Loucy (cell line): ENCODE data around the gene SUFU.

Experiments used
- H2AFZ ChIP-seq: fragments of 200-600 bp; sonication (generic); 2 replicates; pipeline ENCODE4 v1.6.0; 2016; ENCODE audit warnings: antibody characterized with exemption, mild to moderate bottlenecking, low read length, moderate library complexity
- H3F3A ChIP-seq: fragments of 200-600 bp; 2 replicates; pipeline ENCODE4 v1.6.0; 2016; ENCODE audit warnings: antibody characterized with exemption, low read depth, mild to moderate bottlenecking
- H3K27me3 ChIP-seq: fragments of 200-600 bp; sonication (generic); 2 replicates; pipeline ENCODE4 v1.6.1; 2014; ENCODE audit warnings: low read length, mild to moderate bottlenecking; ENCODE audit not compliant: insufficient read depth, poor library complexity, severe bottlenecking
- H3K36me3 ChIP-seq: fragments of 200-600 bp; sonication (generic); 2 replicates; pipeline ENCODE4 v1.6.1; 2016; ENCODE audit warnings: low read length; ENCODE audit not compliant: insufficient read depth
- H3K4me1 ChIP-seq: fragments of 200-600 bp; sonication (generic); 2 replicates; pipeline ENCODE4 v1.5.1; 2014; ENCODE audit warnings: low read length, mild to moderate bottlenecking; ENCODE audit not compliant: insufficient read depth, poor library complexity, severe bottlenecking
- H3K4me2 ChIP-seq: fragments of 200-600 bp; sonication (generic); 2 replicates; pipeline ENCODE4 v1.6.0; 2014; ENCODE audit warnings: antibody characterized with exemption, low read length, low read depth, mild to moderate bottlenecking; ENCODE audit not compliant: poor library complexity, severe bottlenecking
- H3K4me3 ChIP-seq: fragments of 200-600 bp; sonication (generic); 2 replicates; pipeline ENCODE4 v1.5.1; 2014; ENCODE audit warnings: low read length, mild to moderate bottlenecking, mixed read lengths; ENCODE audit not compliant: poor library complexity, severe bottlenecking
- H3K79me2 ChIP-seq: fragments of 200-600 bp; sonication (generic); 2 replicates; pipeline ENCODE4 v1.6.1; 2014; ENCODE audit warnings: low read length; ENCODE audit not compliant: insufficient read depth
- H3K9ac ChIP-seq: fragments of 200-600 bp; sonication (generic); 2 replicates; pipeline ENCODE4 v1.6.0; 2014; ENCODE audit warnings: mild to moderate bottlenecking, low read depth, low read length, moderate library complexity; ENCODE audit not compliant: poor library complexity, severe bottlenecking
- H3K9me2 ChIP-seq: fragments of 200-600 bp; sonication (generic); replicated peaks from 2 replicates; pipeline ENCODE4 v1.6.1; 2016; ENCODE audit warnings: low read depth, low read length, mixed read lengths
- H3K9me3 ChIP-seq: fragments of 200-600 bp; sonication (generic); 2 replicates; pipeline ENCODE4 v1.6.1; 2014; ENCODE audit warnings: mild to moderate bottlenecking, antibody characterized with exemption, low read length, low read depth; ENCODE audit not compliant: insufficient read depth
- H4K20me1 ChIP-seq: fragments of 200-600 bp; sonication (generic); 2 replicates; pipeline ENCODE4 v1.6.0; 2014; ENCODE audit warnings: antibody characterized with exemption, low read length, mild to moderate bottlenecking; ENCODE audit not compliant: insufficient read depth, poor library complexity, severe bottlenecking
- EZH2phosphoT487 ChIP-seq: fragments of 200-600 bp; IDR thresholded peaks from 2 replicates; pipeline ENCODE4 v1.6.1; 2018; ENCODE audit warnings: antibody characterized with exemption, mild to moderate bottlenecking, moderate library complexity, borderline replicate concordance
- TF ChIP-seq, protein P1 (sequence below): fragments of 200-600 bp; sonication (generic); conservative IDR thresholded peaks from 2 replicates; pipeline ENCODE4 v1.5.1; 2014; ENCODE audit warnings: mild to moderate bottlenecking, antibody characterized with exemption, low read length

Gene SUFU

GRCh38 chr10:102621443-102622325, 117.9 kb downstream of the SUFU start:
- H2AFZ ChIP-seq: no peak overlapping the region
- peak overlapping the region; percentile 40 for H3K9ac ChIP-seq
- TF ChIP-seq EZH2phosphoT487: no peak
- H3K79me2 ChIP-seq: no peaks in the 10 kb centered on the region
- no peaks in the 10 kb centered on the region for H4K20me1 ChIP-seq
- H3K4me3 ChIP-seq: no peak overlapping the region
- H3K9me2 ChIP-seq: no peaks in the 10 kb centered on the region
- H3K9me3 ChIP-seq: no peaks in the 10 kb centered on the region
- H3K4me2 ChIP-seq: peak overlapping the region; percentile 7
- no peaks in the 10 kb centered on the region for H3K27me3 ChIP-seq
- peaks cover 17% of the 10 kb centered on the region; the same call in 1 of the 2 replicates for H3K36me3 ChIP-seq
- H3K4me1 ChIP-seq: peaks cover 25% of the 10 kb centered on the region
- H3F3A ChIP-seq: no peaks in the 10 kb centered on the region

- no peak for TF ChIP-seq EZH2phosphoT487
- TF ChIP-seq, protein P1, sequence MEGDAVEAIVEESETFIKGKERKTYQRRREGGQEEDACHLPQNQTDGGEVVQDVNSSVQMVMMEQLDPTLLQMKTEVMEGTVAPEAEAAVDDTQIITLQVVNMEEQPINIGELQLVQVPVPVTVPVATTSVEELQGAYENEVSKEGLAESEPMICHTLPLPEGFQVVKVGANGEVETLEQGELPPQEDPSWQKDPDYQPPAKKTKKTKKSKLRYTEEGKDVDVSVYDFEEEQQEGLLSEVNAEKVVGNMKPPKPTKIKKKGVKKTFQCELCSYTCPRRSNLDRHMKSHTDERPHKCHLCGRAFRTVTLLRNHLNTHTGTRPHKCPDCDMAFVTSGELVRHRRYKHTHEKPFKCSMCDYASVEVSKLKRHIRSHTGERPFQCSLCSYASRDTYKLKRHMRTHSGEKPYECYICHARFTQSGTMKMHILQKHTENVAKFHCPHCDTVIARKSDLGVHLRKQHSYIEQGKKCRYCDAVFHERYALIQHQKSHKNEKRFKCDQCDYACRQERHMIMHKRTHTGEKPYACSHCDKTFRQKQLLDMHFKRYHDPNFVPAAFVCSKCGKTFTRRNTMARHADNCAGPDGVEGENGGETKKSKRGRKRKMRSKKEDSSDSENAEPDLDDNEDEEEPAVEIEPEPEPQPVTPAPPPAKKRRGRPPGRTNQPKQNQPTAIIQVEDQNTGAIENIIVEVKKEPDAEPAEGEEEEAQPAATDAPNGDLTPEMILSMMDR: no peak
- Histone ChIP-seq H3K9me3 (no peaks in the 10 kb centered on the region), H3K36me3 (peaks cover 1% of the 10 kb centered on the region; the same call in 1 of the 2 replicates), H3K27me3 (no peaks in the 10 kb centered on the region), H3K4me3 (no peak overlapping the region), H3F3A (no peaks in the 10 kb centered on the region), H3K4me1 (peaks cover 20% of the 10 kb centered on the region), H3K9ac (no peak overlapping the region), H2AFZ (no peak overlapping the region), H3K9me2 (no peaks in the 10 kb centered on the region), H3K79me2 (no peaks in the 10 kb centered on the region), H4K20me1 (no peaks in the 10 kb centered on the region), H3K4me2 (no peak overlapping the region)
These were observed 120.3 kb downstream of the SUFU start for GRCh38 chr10:102624094-102624493.

DNA sequence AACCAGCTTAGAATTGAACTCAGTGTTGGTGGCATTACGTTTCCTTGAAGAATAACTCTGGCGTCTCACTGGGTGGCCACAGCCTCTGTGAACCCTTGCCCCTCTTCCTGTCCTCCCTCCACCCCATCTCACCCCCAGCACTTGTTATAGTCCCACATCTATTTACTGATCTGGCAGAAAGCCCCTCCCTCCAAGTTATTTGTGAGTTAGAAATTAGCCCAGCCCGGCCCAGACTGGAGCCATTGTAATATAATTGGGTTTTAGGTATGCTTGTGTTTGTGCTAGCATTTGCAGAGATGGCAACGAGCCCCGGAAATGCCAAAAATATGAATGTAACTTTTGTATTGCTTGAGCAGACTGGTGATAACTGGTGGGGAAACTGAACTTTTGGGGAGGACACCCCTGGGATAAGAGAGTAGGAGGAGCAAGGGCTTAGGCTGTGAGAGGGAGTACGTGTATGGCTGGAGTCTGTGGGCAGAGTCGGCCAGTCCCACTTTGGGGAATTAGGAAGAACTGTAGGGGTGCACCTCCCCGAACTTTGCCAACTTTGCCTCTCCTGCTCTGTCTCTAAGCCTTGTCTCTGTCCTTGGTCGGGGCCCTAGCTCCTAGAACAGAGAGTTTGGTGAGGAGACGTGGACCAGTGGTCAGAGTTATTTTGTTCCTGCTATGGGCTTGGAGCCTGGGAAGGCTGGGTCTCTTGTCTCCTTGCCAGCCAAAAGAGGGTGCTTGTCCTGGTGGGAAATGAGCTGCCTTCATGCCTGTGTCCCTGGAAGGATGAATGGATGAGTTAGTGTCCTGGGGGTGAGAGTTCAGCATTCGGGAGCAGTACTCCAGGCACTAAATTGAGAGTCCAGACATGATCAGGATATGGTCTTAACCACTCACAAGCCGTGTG, 121.2 kb downstream of the SUFU start:
- TF ChIP-seq EZH2phosphoT487: no peak
- TF ChIP-seq, protein P1: no peak
- H3K9me2 ChIP-seq: no peaks in the 10 kb centered on the region
- no peaks in the 10 kb centered on the region for H4K20me1 ChIP-seq
- no peak overlapping the region for H3K4me2 ChIP-seq
- H3F3A ChIP-seq: no peaks in the 10 kb centered on the region
- H2AFZ ChIP-seq: no peak overlapping the region
- no peak overlapping the region for H3K4me3 ChIP-seq
- no peaks in the 10 kb centered on the region for H3K9me3 ChIP-seq
- peaks cover under 1% of the 10 kb centered on the region; the same call in 1 of the 2 replicates for H3K36me3 ChIP-seq
- H3K79me2 ChIP-seq: no peaks in the 10 kb centered on the region
- peaks cover 25% of the 10 kb centered on the region for H3K4me1 ChIP-seq
- no peaks in the 10 kb centered on the region for H3K27me3 ChIP-seq
- no peak overlapping the region for H3K9ac ChIP-seq
